Activated CD8-positive, alpha-beta memory T cell treated with anti-CD3 and anti-CD28 coated beads, Interleukin-2, amount 50 U/mL, for 24 hours (primary cell): ENCODE results near the gene NADK2.
"Not testable (repeated sequence)": the region's sequence is repeated elsewhere in the genome, so short reads cannot be mapped to it uniquely, and the experiment has no call there.

Source experiments
- DNase-seq: peaks from one replicate; pipeline ENCODE4 v3.0.0-alpha.2; 2020; ENCODE audit errors: extremely low read depth

The NADK2 gene

GRCh38 chr5:36241631-36242533, at the start of gene NADK2:
Gene NADK2, minus strand, starts transcription at chr5:36241925. Its CDS starts 127 bp downstream, at chr5:36241798.
- peak; percentile 70 for DNase-seq

- no peak for DNase-seq
Observed at GRCh38 chr5:36285837-36286615, 44.3 kb upstream of the NADK2 start.

GRCh38 chr5:36283775-36284174, 42.0 kb upstream of the NADK2 start:
- DNase-seq: not testable (repeated sequence)

- no peak for DNase-seq
Observed at GRCh38 chr5:36281626-36282025, 39.9 kb upstream of the NADK2 start.

- DNase-seq: no peak
Observed at GRCh38 chr5:36279054-36279698, 37.5 kb upstream of the NADK2 start.

- DNase-seq: no peak
Observed at GRCh38 chr5:36277521-36278176, 35.9 kb upstream of the NADK2 start.

GRCh38 chr5:36276864-36277263, 35.1 kb upstream of the NADK2 start:
- no peak for DNase-seq

- DNase-seq: no peak
Observed at GRCh38 chr5:36273809-36274526, 32.2 kb upstream of the NADK2 start.

GRCh38 chr5:36272136-36272690, 30.5 kb upstream of the NADK2 start:
- no peak for DNase-seq

GRCh38 chr5:36270876-36271575, 29.3 kb upstream of the NADK2 start:
- DNase-seq: no peak

- DNase-seq: no peak
Observed at GRCh38 chr5:36270175-36270574, 28.4 kb upstream of the NADK2 start.

GRCh38 chr5:36269478-36269877, 27.8 kb upstream of the NADK2 start:
- no peak for DNase-seq

GRCh38 chr5:36267905-36268304, 26.2 kb upstream of the NADK2 start:
- DNase-seq: no peak

- no peak for DNase-seq
Observed at GRCh38 chr5:36264202-36264760, 22.6 kb upstream of the NADK2 start.

GRCh38 chr5:36261186-36261585, 19.5 kb upstream of the NADK2 start:
- DNase-seq: no peak

GRCh38 chr5:36253575-36253974, 11.8 kb upstream of the NADK2 start:
- no peak for DNase-seq

- no peak for DNase-seq
Observed at GRCh38 chr5:36252722-36253365, 11.1 kb upstream of the NADK2 start.

- no peak for DNase-seq
Observed at GRCh38 chr5:36251218-36251617, 9.5 kb upstream of the NADK2 start.

- no peak for DNase-seq
Observed at GRCh38 chr5:36250427-36250826, 8.7 kb upstream of the NADK2 start.
